Islet precursor cell (in vitro differentiated cells): ENCODE data around the gene FAM228B.

Experiments used
- DNase-seq: peaks from one replicate; pipeline ENCODE4 v3.0.0-alpha.2; 2018

Gene FAM228B

DNA sequence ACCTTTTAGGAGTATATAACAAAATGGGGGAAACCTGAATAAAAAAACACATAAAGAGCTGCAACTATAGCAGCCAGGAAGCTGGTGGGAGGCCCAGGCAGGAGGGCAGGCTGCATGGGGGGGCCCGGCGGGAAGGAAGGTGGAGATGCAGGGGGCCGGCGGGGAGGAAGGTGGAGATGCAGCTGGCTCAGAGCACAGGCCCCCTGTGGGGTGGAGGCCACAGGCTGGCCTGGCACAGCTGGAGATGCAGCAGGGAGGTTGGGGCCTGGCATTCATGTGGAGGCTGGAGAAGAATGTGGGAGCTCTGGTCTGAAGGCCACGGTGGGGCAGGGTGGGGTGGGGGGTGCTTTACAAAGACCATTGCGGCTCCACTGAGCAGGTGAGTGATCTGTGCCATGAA is 83.0 kb downstream of the FAM228B start:
- DNase-seq: no peak

DNA sequence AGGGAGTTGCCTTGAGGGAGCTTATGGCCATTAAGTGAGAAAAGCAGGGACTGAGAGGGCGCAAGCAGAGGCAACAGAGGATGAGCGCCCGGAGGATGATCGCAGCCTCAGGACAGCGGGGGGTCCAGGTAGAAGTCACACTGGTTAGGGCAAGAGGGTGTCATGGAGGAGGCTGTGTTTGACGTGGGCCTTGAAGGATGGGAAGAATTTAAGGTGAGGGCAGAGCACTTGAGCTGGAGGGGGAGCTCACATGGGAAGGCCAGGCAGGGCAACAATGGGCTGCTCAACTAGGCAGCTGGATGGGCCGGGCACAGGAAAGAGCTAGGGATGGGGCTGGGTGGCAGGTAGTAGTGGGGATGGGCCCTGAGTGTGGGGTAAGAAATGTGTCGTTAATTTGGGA is 83.4 kb downstream of the FAM228B start:
- DNase-seq: no peak

DNA sequence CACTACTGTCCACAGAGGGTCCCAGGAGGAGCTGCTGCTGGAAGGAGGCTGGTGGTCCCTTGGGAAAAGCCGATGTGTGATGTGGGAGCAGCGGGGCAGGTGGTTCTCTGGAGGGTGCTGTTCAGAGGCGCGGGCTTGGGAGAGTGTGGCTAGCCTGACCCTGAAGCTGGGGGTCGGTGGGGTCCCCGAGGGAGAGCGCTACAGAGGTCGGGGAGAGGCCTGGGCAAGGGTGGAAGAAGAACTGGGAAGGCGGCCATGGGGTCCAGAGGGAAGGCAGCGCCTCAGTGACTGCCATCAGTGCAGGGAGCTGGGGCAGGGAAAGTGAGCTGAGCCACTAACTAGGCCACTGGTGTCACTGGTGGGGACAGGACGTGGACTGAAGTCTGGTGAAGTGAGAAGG is 84.1 kb downstream of the FAM228B start:
- DNase-seq: no peak

DNA sequence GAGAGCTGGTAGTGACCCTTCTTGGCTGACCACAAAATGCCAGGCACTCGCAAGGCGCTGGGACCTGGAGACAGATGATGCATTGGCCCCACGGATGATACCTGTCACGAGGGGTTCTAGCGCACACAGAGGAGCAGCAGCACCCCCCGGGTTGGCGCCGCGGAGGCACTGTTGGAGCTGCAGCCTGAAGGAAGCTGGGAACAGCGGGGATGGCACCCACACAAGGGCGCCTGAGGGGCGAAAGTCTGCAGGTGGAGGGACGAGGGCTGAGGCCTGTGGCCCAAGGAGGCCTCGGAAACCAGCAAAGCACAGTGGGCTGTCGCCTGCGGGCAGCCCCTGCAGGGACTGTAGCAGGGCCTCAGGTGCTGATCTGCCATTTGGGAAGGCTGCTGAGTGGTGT is 85.2 kb downstream of the FAM228B start:
- peak; percentile 40 for DNase-seq

DNA sequence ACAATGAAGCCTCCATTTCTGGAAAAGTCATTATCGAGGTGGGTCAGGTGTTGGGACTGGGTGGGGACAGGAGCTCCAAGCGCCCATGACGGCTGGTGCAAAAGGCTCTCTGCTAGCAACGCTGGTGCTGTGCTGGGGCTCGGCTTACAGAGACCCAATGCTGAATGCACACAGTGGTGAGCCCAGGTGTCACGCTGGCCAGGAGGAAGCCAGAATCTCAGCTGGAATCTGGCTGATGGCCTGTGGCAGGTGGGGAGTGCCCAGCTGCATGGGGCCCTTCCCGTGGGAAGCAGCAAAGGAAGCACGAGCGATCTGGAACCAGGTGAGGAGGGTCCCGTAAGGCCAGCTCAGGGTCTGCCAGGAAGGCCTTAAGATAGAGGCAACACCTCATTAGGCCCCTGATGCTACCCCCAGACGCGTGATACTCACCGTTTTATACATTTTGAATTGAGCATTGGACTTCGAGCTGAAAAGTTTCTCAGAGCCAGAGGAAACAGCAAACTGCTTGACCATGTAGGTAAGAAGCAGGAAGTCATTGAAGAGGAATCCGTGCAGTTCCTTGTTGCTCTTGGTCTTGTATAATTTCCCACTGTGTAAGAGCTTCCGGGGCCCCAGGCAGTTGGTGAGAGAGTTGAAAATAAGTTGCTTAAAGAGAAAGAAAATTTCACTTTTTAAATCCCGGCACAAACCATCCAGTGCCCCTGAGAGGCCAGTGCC is 86.3 kb downstream of the FAM228B start:
- DNase-seq: peak; percentile 43

DNA sequence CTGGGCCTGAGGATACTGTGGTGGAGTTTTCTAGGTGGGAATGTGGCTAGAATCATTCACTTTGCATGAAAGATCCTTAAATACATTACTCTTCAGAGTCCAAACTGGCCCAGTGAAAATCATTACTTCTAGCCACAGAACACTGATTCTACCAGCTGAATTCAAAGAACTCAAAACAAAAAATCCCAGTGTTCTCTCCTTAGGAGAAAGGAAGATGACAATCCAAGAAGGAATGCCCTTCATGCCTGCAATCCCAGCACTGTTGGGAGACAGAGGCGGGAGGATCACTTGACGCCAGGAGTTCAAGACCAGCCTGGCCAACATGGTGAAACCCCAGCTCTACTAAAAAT is 86.8 kb downstream of the FAM228B start:
- DNase-seq: no peak

DNA sequence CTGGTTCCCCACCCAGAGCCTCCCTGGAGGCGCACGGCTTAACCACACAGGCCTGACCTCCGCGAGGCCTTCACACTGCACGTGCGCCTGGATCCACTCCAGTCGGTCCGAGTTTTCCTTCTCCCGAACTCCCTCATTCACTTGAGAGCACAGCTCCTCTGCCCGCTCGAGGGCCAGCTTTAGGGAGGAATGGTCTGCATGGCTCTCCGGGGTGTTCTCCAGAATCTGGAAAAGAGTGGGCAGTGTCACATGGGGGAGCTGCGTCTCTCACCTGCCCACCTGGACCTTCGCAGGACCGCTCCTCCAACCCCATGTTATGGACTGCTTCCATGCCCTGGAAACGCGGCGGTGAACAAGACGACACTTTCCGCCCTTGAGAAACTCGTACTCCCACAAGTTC is 87.5 kb downstream of the FAM228B start:
- DNase-seq: peak; percentile 39

DNA sequence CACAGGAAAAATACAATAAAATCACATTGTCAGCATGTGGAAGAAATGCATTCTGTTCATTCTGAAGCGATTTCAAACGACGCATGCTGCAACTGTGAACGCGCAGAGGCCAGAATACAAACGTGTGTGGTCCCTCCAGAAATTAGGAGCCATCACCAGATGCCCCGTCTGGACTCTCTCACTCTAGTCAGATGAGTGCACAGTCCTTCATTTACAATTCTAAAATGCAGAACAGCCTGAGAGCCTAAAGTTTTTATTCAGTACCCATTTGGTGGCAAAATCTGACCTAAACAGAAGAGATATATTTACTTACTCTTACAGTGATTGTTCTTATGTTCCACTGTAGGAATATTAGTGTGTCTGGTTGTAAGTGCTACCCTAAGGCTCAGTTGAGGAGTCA is 88.1 kb downstream of the FAM228B start:
- no peak for DNase-seq

DNA sequence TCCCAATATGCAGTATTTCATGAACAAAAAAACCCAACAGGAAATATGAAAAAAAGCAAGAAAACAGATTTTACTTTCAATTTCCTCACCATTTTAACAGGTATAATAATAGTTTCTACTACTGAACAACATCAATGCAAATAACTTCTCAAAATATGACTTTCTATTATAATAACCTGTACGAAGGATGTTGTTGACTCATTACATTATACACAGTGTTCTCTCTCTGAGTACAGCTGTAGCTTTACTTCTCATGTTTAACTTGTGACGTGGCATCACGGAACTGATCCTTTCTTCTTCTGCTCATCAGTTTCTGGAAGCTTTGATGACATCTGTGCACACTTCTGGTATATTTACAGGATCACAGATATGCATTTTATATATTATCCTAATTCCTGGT is 91.6 kb downstream of the FAM228B start:
- no peak for DNase-seq
